GM06990 (cell line): Measurements from ENCODE around the gene NPAP1.
"Not testable (repeated sequence)": the region's sequence is repeated elsewhere in the genome, so short reads cannot be mapped to it uniquely, and the experiment has no call there.

Experiments used
- DNase-seq: peaks from one replicate; pipeline ENCODE4 v3.0.0-alpha.2; 2011; ENCODE audit not compliant: insufficient read length; ENCODE audit errors: extremely low read depth
- H3K27me3 ChIP-seq: replicated peaks from 2 replicates; pipeline ENCODE4 v1.6.0; 2011; ENCODE audit warnings: low read length; ENCODE audit not compliant: control insufficient read depth, insufficient read depth
- H3K36me3 ChIP-seq: 2 replicates; pipeline ENCODE4 v1.5.1; 2011; ENCODE audit warnings: low read length; ENCODE audit not compliant: control insufficient read depth, insufficient read depth
- H3K4me3 ChIP-seq: replicated peaks from 2 replicates; pipeline ENCODE4 v1.5.1; 2011; ENCODE audit warnings: low read depth, mild to moderate bottlenecking, control low read depth, low read length
- CTCF ChIP-seq: IDR thresholded peaks from 2 replicates; pipeline ENCODE4 v1.5.1; 2011; ENCODE audit warnings: low read length, control low read depth, mild to moderate bottlenecking, inconsistent platforms; ENCODE audit not compliant: insufficient read depth, poor library complexity, severe bottlenecking

Gene NPAP1

GRCh38 chr15:24662991-24663390, 12.6 kb upstream of the NPAP1 start:
- no peaks in the 10 kb centered on the region for H3K27me3 ChIP-seq
- DNase-seq: no peak
- H3K36me3 ChIP-seq: no peaks in the 10 kb centered on the region
- TF ChIP-seq CTCF: no peak
- no peak overlapping the region for H3K4me3 ChIP-seq

- Histone ChIP-seq H3K36me3 (no peaks in the 10 kb centered on the region), H3K27me3 (no peaks in the 10 kb centered on the region), H3K4me3 (no peak overlapping the region)
- DNase-seq: no peak
- TF ChIP-seq CTCF: no peak
Measured at GRCh38 chr15:24676431-24676830, 856 bp downstream of the NPAP1 start.

GRCh38 chr15:24678485-24678884, 2.9 kb downstream of the NPAP1 start:
- no peaks in the 10 kb centered on the region for H3K36me3 ChIP-seq
- no peak for TF ChIP-seq CTCF
- no peak overlapping the region for H3K4me3 ChIP-seq
- DNase-seq: no peak
- no peaks in the 10 kb centered on the region for H3K27me3 ChIP-seq

GRCh38 chr15:24682002-24682401, 6.4 kb downstream of the NPAP1 start:
- no peaks in the 10 kb centered on the region for H3K27me3 ChIP-seq
- TF ChIP-seq CTCF: no peak
- H3K4me3 ChIP-seq: no peak overlapping the region
- DNase-seq: no peak
- H3K36me3 ChIP-seq: no peaks in the 10 kb centered on the region

GRCh38 chr15:24682905-24683304, 7.3 kb downstream of the NPAP1 start:
- not testable (repeated sequence) for H3K27me3 ChIP-seq, DNase-seq, H3K4me3 ChIP-seq, H3K36me3 ChIP-seq

- DNase-seq: no peak
- no peak overlapping the region for H3K4me3 ChIP-seq
- no peaks in the 10 kb centered on the region for H3K27me3 ChIP-seq
- no peaks in the 10 kb centered on the region for H3K36me3 ChIP-seq
- no peak for TF ChIP-seq CTCF
Measured at GRCh38 chr15:24683736-24684135, 8.2 kb downstream of the NPAP1 start.
